Activated gamma-delta T cell (primary cell): ENCODE measurements around the gene RPS6KA4.

ENCODE experiments used
- DNase-seq: peaks from one replicate; lab custom pipeline; 2025; lab: John Stamatoyannopoulos, UW

Gene RPS6KA4

GRCh38 chr11:64348383-64349024 lies 10.5 kb upstream of the RPS6KA4 start:
- no peak for DNase-seq

DNA sequence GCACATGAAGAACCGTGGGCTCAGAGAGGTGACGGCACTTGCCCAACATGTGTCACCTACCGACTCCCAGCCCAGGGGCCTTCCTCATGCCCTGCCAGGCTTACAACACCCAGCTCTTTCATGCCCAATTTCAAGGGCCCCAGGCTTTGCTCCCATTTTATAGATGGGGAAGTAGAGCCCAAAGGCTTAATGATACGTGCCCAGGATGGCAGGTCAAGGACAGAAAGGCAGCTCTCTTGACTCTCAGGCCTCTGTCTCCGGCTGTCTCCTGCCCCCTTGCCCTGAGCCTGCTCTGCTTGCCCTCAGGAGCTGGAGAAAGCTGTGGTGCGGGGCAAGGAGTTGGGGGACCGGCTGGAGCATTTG lies 10.0 kb upstream of the RPS6KA4 start:
- no peak for DNase-seq

DNA sequence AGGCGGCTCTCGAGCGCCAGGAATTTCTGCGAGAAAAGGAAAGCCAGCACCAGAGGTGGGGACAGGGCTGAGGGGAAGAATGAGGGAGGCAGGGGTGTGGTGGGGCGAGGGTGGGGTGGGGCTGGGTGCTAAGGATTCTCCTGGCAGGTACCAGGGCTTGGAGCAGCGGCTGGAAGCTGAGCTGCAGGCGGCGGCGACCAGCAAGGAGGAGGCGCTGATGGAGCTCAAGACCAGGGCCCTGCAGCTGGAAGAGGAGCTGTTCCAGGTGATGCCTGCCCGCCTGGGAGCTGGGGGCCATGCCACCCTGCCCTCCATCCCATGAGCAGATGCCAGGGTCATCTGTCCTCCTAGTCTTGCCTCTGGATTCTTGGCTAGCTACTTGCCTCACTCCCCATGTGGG lies 9.6 kb upstream of the RPS6KA4 start:
- no peak for DNase-seq

- no peak for DNase-seq
These were observed 7.8 kb upstream of the RPS6KA4 start for GRCh38 chr11:64351136-64351631.

- DNase-seq: no peak
These were observed 6.6 kb upstream of the RPS6KA4 start for GRCh38 chr11:64352099-64352994.

GRCh38 chr11:64352995-64353714 lies 5.8 kb upstream of the RPS6KA4 start:
- DNase-seq: no peak

- DNase-seq: no peak
These were observed 5.1 kb upstream of the RPS6KA4 start for GRCh38 chr11:64353715-64354506.

GRCh38 chr11:64355078-64355940 lies 3.7 kb upstream of the RPS6KA4 start:
- no peak for DNase-seq

DNA sequence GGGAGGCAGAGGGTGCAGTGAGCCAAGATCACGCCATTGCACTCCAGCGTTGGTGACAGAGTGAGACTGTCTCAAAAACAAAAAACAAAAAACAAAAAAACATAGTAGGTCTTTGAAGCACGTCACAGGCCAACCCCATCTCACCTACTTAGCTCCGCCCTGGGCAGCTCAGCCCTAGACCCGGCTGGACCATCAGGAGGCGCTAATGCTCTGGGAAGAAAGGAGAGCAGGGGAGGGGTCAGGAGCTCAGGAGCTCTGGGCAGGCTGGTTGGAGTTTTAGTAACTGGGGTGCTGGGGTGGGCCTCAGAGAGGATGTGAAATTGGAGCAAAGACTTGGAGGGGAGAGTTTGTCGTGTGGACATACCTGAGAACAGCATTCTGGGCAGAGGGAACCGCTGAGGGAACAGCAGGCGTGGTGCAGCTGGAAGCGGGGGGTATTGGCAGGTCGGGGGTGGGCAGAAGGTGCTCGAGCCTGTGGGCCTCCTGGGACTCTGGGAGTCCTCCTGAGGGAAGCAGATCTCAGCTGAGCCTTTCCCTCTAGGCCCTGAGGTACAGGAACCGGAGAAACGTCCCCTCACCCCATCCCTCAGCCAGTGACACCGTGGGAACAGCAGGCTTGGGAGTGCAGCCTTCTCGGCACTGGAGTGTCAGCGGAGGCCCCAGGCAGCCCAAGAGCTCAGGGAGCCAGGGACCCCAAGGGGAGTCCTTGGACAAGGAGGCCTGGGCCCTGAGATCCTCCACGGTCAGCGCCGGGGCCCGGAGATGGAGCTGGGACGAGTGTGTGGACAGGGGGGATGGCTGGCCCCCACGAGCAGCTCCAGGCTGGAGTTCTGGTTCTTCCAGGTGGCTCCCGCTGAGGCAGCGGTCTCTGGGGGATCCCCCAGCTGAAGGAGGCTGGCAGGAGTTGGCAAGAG lies 2.2 kb upstream of the RPS6KA4 start:
- no peak for DNase-seq

DNA sequence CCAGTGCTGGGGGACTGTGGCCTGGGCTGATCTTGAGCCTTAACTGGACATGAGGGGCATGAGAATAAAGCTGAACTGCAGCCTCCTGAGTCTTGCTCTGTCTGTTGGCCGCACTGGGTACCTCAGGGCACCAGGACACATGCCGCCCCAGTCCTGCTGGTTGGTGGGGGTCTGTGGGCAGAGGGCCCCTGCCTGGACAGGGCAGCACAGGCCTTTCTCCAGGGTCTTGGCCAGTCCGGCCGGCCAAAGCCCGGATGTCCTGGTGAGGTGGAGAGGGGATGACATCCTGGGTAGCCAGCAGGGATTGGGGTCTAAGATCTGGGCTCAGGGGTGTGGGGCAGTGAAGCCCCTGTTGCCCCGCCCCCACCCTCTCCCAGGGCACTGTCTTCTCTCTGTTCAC lies 1.5 kb upstream of the RPS6KA4 start:
- no peak for DNase-seq

GRCh38 chr11:64357904-64358535 lies 942 bp upstream of the RPS6KA4 start:
- no peak for DNase-seq

- DNase-seq: no peak
These were observed 441 bp upstream of the RPS6KA4 start for GRCh38 chr11:64358536-64358906.

- no peak for DNase-seq
These were observed 917 bp downstream of the RPS6KA4 start for GRCh38 chr11:64359712-64360445.

GRCh38 chr11:64360448-64360921 lies 1.5 kb downstream of the RPS6KA4 start:
- DNase-seq: no peak

- DNase-seq: no peak
These were observed 2.7 kb downstream of the RPS6KA4 start for GRCh38 chr11:64361659-64362058.

DNA sequence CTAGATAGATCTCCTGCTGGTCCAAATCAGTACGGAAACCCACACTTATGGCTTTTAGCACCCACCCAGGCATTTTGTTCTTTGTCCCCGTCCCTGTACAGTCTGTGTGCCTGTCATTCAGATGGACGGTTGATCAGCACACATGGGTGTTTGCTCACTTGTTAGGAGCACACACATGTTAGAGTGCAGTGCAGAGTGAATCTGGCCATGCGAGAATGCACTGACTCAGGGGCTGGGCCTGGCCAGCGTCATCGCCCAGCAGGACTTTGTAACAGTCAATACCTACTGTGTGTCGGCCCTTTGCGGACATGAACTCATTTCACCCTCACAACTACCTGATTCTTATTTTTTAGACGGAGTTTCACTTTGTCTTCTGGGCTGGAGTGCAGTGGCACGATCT lies 3.4 kb downstream of the RPS6KA4 start:
- no peak for DNase-seq

DNA sequence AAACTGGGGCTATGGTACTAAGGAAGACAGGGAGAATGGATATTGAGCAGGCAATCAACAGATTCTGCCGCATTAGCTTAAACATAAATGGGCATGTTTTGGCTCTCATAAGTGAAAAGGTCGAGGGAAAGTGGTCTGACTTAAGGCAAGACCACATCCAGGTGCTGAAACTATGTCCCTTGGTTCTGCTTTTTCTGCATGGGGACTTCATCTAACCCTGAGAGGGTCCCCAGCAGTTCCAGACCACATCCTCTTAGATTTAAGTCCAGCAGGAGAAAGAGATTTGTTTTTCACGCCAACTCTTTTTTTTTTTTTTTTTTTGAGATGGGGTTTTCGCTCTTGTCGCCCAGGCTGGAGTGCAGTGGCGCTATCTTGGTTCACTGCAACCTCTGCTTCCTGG lies 5.5 kb downstream of the RPS6KA4 start:
- DNase-seq: no peak

DNA sequence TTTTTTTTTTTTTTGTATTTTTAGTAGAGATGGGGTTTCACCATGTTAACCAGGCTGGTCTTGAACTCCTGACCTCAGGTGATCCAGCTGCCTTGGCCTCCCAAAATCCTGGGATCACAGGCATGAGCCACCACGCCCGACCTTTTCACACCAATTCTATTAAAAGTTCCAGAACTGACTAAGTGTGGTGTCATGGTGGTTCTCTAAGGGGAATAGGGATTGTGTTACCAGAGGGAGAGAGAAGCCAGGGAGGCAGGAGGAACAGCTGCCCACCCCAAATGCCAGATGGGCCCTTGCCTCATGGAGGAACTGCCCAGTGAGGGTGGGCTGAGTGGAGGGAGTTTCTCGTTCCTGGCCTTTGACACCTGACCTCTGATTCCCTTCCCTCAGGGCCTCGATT lies 5.9 kb downstream of the RPS6KA4 start:
- DNase-seq: no peak
